Measurements from ENCODE around the gene BLOC1S6. TPM values are rescaled to one million over a fixed set of nuclear protein-coding genes. Genes with fewer than 3 reads are reported as not detected.
A peak's percentile ranks its signal among the peaks of the same experiment; 100 is the strongest.

BLOC1S6 gene
- total RNA-seq, 1 donor from 2014 or later = 40.9 TPM

DNA sequence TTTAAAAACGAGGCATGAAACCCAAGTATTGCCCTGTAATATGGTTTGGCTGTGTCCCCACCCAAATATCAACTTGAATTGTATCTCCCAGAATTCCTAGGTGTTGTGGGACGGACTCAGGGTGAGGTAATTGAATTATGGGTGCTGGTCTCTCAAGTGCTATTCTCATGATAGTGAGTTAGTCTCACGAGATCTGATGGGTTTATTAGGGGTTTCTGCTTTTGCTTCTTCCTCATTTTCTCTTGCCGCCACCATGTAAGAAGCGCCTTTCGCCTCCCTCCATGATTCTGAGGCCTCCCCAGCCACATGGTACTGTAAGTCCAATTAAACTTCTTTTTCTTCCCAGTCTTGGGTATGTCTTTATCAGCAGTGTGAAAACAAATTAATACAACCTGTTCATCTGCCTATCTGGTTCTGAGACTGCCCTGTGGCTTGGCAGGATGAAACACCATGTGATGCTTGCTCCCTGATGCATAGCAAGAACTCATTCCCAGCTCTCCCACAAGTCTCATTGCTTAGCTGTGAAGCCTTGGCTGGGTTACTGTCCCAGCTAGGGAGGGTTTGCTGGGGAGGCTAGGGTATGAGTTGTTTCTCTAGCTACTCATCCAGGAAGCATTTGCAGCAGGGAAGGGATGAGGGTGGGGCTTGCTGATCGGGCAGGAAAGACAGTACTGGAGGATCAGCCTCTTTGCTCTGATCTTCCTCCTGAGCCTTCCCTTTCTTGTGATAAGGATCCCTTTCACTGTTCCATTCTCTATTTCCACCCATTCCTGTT lies 43.9 kb downstream of the BLOC1S6 start:
- peak overlapping the region; percentile 54 for H3K4me3 ChIP-seq (ENCODE audit: low read depth, low read length)
- TF ChIP-seq, protein P1, sequence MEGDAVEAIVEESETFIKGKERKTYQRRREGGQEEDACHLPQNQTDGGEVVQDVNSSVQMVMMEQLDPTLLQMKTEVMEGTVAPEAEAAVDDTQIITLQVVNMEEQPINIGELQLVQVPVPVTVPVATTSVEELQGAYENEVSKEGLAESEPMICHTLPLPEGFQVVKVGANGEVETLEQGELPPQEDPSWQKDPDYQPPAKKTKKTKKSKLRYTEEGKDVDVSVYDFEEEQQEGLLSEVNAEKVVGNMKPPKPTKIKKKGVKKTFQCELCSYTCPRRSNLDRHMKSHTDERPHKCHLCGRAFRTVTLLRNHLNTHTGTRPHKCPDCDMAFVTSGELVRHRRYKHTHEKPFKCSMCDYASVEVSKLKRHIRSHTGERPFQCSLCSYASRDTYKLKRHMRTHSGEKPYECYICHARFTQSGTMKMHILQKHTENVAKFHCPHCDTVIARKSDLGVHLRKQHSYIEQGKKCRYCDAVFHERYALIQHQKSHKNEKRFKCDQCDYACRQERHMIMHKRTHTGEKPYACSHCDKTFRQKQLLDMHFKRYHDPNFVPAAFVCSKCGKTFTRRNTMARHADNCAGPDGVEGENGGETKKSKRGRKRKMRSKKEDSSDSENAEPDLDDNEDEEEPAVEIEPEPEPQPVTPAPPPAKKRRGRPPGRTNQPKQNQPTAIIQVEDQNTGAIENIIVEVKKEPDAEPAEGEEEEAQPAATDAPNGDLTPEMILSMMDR (conservative IDR thresholded peaks at IDR 0.05; ENCODE audit: low read depth, low read length) = no peak
- DNase-seq (ENCODE audit: low read depth) = peak; percentile 97

- no peak for DNase-seq (ENCODE audit: low read depth)
- H3K4me3 ChIP-seq (ENCODE audit: low read depth, low read length) = peak overlapping the region; percentile 54
- TF ChIP-seq, protein P1 (conservative IDR thresholded peaks at IDR 0.05; ENCODE audit: low read depth, low read length) = no peak
Observed at GRCh38 chr15:45631776-45632175, 44.6 kb downstream of the BLOC1S6 start.

DNA sequence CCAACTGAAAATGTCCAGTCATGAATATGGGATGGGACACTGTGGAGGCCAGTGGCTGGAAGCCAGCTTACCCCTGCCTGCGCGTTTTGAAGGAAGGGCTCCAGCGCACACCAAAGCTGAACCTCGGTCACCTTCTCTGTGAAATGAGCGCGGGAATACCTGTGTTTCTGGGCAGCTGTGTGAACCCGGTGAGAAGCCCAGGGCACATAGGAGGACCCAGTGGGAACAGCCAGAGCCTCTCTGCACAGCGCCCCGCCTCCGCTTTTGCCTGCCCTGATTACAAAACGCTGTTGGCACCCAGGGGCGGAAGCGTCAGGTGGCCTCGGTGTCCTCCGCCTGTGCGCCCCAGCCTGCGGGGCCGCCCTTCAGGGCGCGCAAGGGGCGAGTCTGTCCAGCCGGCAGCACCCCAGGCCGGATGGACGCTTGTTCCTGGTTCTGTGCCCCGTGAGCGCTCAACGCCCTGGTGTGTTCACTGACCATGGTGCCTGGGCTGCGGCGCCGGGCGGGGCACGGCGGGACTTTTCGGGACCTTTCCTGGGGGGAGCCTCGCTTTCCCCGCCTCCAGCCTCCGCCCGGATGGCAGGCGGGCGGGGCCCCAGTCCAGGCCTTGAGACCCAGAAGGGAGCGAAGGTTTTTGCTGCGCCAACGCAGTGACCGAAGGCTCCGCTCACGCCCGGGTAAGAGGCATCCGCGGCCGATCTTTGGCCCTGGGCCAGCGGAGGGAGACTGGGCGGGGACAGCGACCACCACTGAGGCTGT lies 47.4 kb downstream of the BLOC1S6 start, which contains the start of gene SQOR:
Gene SQOR (plus strand): TSS at position 598 of the 759 bp plus-strand sequence. CDS start 23,895 bp downstream, outside the sequence.
- DNase-seq (ENCODE audit: low read depth) = no peak
- peak within 1 kb of the TSS; percentile 98 for H3K4me3 ChIP-seq (ENCODE audit: low read depth, low read length)
- TF ChIP-seq, protein P1 (conservative IDR thresholded peaks at IDR 0.05; ENCODE audit: low read depth, low read length) = no peak

- DNase-seq (ENCODE audit: low read depth) = no peak
- H3K4me3 ChIP-seq (ENCODE audit: low read depth, low read length) = peak overlapping the region; percentile 98
- TF ChIP-seq, protein P1 (conservative IDR thresholded peaks at IDR 0.05; ENCODE audit: low read depth, low read length) = peak; percentile 69
Observed at GRCh38 chr15:45635191-45635638, 48.0 kb downstream of the BLOC1S6 start.

DNA sequence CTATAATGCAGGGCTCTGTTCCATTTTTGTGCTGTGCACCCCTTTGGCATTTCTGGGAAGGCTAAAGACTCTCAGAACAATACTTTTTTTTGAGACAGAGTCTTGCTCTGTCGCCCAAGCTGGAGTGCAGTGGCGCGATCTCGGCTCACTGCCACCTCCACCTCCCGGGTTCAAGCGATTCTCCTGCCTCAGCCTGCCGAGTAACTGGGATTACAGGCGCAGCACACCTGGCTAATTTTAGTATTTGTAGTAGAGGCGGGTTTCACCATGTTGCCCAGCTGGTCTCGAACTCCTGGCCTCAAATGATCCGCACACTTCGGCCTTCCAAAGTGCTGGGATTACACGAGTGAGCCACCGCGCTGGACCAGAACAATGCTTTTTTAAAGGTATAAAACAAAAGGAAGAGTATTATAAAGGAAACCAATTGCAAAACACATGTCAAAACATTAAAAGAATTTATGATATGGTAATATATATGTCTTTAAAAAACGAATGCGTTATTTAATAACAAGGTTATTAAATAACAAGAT lies 48.6 kb downstream of the BLOC1S6 start:
- DNase-seq (ENCODE audit: low read depth) = no peak
- peak overlapping the region; percentile 98 for H3K4me3 ChIP-seq (ENCODE audit: low read depth, low read length)
- TF ChIP-seq, protein P1 (conservative IDR thresholded peaks at IDR 0.05; ENCODE audit: low read depth, low read length) = no peak

DNA sequence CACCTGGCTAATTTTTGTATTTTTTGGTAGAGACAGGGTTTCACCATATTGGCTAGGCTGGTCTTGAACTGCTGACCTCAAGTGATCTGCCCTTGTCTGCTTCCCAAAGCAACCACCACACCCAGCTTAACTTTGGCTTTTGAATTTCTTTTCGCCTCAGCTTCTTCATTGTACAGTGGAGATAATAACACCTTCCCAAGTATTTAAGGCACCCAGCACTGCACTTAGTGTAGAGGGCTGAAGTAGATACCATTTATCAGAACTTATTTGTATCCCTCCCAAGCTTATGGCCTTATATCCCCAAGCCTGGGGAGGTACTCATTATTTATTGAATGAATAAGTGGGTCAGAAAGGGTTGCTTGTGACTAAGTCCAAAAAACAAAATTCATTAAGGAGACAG lies 50.0 kb downstream of the BLOC1S6 start:
- TF ChIP-seq, protein P1 (conservative IDR thresholded peaks at IDR 0.05; ENCODE audit: low read depth, low read length) = no peak
- H3K4me3 ChIP-seq (ENCODE audit: low read depth, low read length) = peak overlapping the region; percentile 98
- no peak for DNase-seq (ENCODE audit: low read depth)

Measured in epithelial cell of proximal tubule (primary cell).